Measurements from ENCODE around the gene WIPF1.

DNA sequence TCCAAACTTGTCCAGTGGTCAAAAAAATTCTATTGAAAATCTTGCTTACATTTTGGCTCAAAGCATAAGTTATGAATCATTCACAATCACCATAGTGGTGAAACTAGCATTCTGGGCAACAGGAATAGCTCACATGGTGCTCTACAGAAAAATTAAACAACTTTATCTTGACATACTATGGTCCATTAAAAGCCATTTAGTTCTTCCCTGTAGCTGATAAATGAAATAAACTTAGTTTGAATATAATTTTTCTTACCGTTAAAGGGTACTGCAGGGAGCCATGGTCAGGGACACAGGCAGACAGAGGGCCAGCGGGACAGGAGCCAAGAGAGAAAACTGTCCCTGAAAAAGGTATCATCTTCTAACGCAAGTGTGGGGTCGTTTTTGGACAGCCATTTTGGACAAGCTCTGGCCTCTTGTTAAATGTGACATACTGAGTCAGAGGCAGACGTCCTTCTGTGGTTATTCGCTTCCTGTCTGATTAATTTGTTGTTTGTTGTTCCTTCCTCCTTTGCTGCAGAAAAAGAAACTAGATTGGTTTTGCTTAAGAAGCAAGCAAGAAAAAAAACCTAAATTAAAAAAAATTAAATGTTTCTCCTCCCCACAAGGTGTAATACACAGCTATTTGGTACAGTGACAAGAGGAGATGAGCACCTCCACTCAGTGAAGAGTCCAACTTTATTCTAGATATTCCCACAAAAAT, at the start of gene WIPF1:
- TF ChIP-seq CTCF (tag by site-specific recombination; IDR thresholded peaks at IDR 0.05) (no peak), ZBTB7A (tag by site-specific recombination; IDR thresholded peaks at IDR 0.05; ENCODE audit: low read depth) (no peak), BCL11A (tag by site-specific recombination; IDR thresholded peaks at IDR 0.05; ENCODE audit: low read depth) (no peak), SCRT2 (tag by site-specific recombination; IDR thresholded peaks at IDR 0.05) (no peak), ZNF366 (tag by site-specific recombination; conservative IDR thresholded peaks at IDR 0.05) (no peak), OVOL3 (tag by site-specific recombination; IDR thresholded peaks at IDR 0.05) (no peak), YY1 (tag by site-specific recombination; IDR thresholded peaks at IDR 0.05) (no peak), GLI4 (tag by site-specific recombination; IDR thresholded peaks at IDR 0.05) (no peak), SP7 (tag by site-specific recombination; IDR thresholded peaks at IDR 0.05) (no peak)
- TF ChIP-seq, protein P1, sequence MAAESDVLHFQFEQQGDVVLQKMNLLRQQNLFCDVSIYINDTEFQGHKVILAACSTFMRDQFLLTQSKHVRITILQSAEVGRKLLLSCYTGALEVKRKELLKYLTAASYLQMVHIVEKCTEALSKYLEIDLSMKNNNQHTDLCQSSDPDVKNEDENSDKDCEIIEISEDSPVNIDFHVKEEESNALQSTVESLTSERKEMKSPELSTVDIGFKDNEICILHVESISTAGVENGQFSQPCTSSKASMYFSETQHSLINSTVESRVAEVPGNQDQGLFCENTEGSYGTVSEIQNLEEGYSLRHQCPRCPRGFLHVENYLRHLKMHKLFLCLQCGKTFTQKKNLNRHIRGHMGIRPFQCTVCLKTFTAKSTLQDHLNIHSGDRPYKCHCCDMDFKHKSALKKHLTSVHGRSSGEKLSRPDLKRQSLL (tag by site-specific recombination; IDR thresholded peaks at IDR 0.05) = no peak
- TF ChIP-seq, protein P2, sequence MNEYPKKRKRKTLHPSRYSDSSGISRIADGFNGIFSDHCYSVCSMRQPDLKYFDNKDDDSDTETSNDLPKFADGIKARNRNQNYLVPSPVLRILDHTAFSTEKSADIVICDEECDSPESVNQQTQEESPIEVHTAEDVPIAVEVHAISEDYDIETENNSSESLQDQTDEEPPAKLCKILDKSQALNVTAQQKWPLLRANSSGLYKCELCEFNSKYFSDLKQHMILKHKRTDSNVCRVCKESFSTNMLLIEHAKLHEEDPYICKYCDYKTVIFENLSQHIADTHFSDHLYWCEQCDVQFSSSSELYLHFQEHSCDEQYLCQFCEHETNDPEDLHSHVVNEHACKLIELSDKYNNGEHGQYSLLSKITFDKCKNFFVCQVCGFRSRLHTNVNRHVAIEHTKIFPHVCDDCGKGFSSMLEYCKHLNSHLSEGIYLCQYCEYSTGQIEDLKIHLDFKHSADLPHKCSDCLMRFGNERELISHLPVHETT (tag by site-specific recombination; IDR thresholded peaks at IDR 0.05) = no peak
